LHCN-M2 (cell line): ENCODE measurements around the gene TDP1. TPM values are rescaled to one million over a fixed set of nuclear protein-coding genes. Genes with fewer than 3 reads are reported as not detected.

Source experiments
- DNase-seq: peaks from one replicate; pipeline ENCODE4 v3.0.0-alpha.2; 2012; ENCODE audit warnings: low read depth
- polyA plus RNA-seq: library from polyadenylated mRNA; unstranded; fragments of >200 nt; gene quantifications from one replicate; pipeline ENCODE4 v1.2.1, GENCODE V29; 2012; ENCODE audit warnings: missing spikeins
- total RNA-seq: library from RNA; depleted of rRNA; stranded (reverse); fragments of >200 nt; gene quantifications from 2 replicates; pipeline ENCODE4 v1.2.3, GENCODE V29; 2014; rRNA removed

Gene TDP1
- 44.1 and 48.1 TPM in 2 replicates for total RNA-seq
- polyA plus RNA-seq: 18.9 TPM

GRCh38 chr14:89955745-89956660 lies at the start of gene TDP1:
Gene TDP1 (plus strand): TSS chr14:89955927. CDS start chr14:89963115, 7,188 bp downstream.
- DNase-seq: peak; percentile 95

GRCh38 chr14:89906000-89906399 lies 49.7 kb upstream of the TDP1 start:
- DNase-seq: no peak

GRCh38 chr14:89907655-89908054 lies 48.1 kb upstream of the TDP1 start:
- no peak for DNase-seq

GRCh38 chr14:89908712-89909450 lies 46.8 kb upstream of the TDP1 start:
- peak; percentile 24 for DNase-seq

GRCh38 chr14:89909586-89909985 lies 46.1 kb upstream of the TDP1 start:
- no peak for DNase-seq

- DNase-seq: no peak
These were observed 45.1 kb upstream of the TDP1 start for GRCh38 chr14:89910691-89911009.

GRCh38 chr14:89911010-89911919 lies 44.5 kb upstream of the TDP1 start:
- DNase-seq: peak; percentile 35

- DNase-seq: no peak
These were observed 43.5 kb upstream of the TDP1 start for GRCh38 chr14:89912221-89912620.

- DNase-seq: peak; percentile 96
These were observed 43.0 kb upstream of the TDP1 start for GRCh38 chr14:89912667-89913211.

GRCh38 chr14:89915114-89915878 lies 40.4 kb upstream of the TDP1 start:
- DNase-seq: peak; percentile 64

GRCh38 chr14:89918721-89919120 lies 37.0 kb upstream of the TDP1 start:
- DNase-seq: no peak

GRCh38 chr14:89920056-89920455 lies 35.7 kb upstream of the TDP1 start:
- no peak for DNase-seq

- DNase-seq: no peak
These were observed 34.4 kb upstream of the TDP1 start for GRCh38 chr14:89921346-89921745.

- peak; percentile 92 for DNase-seq
These were observed 33.5 kb upstream of the TDP1 start for GRCh38 chr14:89922031-89922907.

GRCh38 chr14:89924268-89924667 lies 31.5 kb upstream of the TDP1 start:
- DNase-seq: no peak

- DNase-seq: no peak
These were observed 29.0 kb upstream of the TDP1 start for GRCh38 chr14:89926694-89927093.

GRCh38 chr14:89927186-89927865 lies 28.4 kb upstream of the TDP1 start:
- no peak for DNase-seq

- DNase-seq: no peak
These were observed 22.7 kb upstream of the TDP1 start for GRCh38 chr14:89933002-89933401.

GRCh38 chr14:89936654-89937185 lies 19.0 kb upstream of the TDP1 start:
- no peak for DNase-seq
